HG02885 (cell line): Measurements from ENCODE around the gene SLC6A19.
"Not testable (repeated sequence)": the region's sequence is repeated elsewhere in the genome, so short reads cannot be mapped to it uniquely, and the experiment has no call there.

ENCODE experiments used
- ATAC-seq: cut with Tn5 transposase; IDR thresholded peaks from one replicate; pipeline ENCODE4 v1.9.1; 2021; ENCODE audit warnings: mild to moderate bottlenecking; ENCODE audit not compliant: unreplicated experiment, poor library complexity

Gene SLC6A19

DNA sequence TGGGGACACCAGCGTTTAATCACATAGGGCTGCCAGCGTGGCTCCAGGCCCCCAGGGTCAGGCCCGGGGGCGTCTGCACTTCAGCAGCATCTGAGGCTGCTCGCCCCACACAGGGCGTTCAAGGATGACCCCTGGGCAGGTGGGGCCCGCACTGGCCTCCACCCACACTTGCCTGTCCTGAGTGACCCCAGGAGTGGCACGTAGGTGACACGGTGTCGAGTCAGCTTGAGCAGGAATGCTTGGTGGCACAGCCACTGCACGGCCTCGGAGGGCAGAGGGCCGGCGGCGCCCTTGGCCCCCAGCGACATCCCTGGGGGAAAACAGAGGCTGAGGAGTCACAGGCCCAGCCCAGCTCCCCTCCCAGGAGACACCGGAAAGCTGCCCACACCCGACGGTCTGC, 52.8 kb downstream of the SLC6A19 start:
- ATAC-seq, result no peak

DNA sequence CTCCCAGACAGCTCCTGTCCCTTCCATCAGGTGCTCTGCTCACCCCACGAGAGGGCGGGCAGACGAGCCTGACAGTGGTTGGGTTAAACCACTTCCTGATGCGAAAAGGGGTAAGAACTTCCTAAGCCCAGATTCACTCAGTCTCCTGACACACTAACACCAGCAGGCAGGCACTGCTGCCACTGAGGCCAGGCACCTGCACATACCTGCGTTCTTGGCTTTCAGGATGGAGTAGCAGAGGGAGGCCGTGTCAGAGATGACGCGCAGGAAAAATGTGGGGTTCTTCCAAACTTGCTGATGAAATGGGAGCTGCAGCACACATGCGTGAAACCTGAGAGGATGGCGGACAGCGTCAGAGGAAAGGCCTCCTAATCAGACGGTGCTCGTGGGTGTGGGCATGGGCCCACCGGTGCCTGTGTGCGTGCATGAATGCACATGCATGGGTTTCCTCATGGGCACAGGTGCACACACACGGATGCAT, 53.7 kb downstream of the SLC6A19 start:
- ATAC-seq, result no peak

DNA sequence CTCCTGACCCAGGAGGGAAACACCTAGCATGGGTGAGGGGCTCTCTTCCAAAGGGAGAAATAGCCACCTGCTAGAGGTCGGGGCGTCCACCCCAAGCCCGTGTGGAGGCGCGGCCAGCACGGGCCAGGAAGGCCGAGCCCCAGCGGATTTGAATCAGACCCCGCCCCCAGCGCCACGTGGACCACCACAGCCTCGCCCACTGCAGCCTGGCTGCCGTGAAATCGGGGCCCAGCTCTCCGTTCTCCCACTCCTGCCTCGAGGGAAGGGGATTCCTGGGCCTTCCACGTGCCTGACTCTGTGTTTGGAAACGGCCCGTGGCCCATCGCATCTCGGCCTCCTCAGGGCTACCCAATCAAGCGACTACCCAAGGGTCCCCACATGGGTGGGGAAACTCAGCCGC, 55.4 kb downstream of the SLC6A19 start:
- no peak for ATAC-seq

DNA sequence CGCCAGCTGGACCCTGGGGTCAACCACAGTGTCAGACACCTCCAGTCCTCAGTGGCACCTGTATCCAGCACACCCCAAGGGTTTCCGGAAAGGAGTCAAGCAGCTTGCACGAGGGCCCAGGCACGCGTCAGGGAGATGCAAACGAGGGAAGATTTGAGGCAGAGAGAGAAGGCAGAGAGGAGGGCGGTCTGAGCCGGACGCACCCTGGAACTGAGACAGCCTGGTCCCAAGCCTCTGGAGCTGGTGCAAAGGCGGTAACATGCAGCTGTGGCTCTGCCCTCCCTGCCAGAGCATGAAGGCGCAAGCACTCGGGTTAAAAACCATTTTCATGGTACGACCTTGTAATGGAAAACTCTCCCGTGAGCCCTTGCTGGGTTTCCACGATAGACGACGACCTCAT, 56.0 kb downstream of the SLC6A19 start:
- ATAC-seq, result no peak

DNA sequence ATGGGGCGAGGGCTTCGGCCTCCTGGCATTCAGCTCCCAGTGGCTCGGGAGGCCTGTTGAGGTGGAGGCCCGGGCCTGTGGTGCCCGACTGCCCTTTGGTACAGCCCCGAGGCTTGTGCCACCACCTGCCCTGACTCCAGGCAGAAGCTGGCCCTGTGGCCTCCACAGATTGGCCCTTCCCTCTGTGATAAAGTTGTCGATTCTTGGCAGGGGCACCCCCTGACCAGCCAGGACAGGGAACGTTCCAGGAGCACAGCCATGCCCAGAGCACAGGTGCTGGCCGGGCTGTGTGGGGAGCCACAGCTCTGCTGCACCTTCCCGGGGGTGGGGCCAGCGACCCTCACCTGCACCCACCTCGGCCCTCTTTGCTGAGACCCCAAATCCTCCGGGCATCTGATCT, 56.4 kb downstream of the SLC6A19 start:
- ATAC-seq, result no peak

DNA sequence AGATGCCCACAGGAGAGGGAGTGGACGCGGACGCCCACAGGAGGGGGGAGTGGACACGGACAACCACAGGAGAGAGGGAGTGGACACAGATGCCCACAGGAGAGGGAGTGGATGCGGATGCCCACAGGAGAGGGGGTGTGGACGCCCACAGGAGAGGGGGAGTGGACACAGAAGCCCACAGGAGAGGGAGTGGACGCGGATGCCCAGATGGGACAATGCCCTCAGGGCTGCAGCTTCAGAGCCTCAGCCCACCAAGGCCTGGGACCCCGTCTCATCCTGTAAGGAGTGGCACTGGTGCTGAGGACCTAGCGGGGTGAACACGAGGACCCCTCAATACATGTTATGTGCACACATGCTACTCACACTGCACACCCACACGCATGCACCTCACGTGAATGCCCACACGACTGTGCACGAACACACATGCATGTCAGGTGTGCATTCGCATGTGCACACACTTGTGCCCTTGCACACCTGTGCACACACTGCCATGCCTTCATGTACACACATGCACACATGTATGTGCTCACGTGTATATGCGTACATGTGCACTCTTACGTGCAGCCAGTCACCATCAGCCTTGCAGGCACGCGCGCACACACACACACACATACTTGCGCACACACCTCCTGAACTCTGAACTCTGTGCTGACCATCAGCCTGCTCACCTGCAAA, 58.5 kb downstream of the SLC6A19 start:
- no peak for ATAC-seq

DNA sequence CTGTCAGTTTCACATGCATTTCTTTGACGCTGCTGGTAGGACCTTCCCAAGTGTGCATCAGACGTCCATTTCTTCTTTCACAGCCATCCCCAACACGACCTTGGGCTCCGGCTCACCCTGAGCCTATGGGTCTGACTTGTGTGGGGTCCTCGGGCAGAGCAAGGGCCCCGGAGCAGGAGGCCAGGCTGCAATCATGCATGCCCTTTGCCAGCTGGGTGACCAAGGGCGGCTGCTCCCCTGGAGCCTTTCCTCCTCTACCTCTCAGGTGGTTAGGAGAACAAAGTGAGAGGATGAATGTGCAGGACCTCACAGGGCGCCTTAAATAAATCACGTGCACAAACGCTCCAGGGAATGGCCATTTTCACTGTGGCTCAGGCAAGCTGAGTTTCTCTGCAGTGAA, 60.2 kb downstream of the SLC6A19 start:
- ATAC-seq, result no peak

DNA sequence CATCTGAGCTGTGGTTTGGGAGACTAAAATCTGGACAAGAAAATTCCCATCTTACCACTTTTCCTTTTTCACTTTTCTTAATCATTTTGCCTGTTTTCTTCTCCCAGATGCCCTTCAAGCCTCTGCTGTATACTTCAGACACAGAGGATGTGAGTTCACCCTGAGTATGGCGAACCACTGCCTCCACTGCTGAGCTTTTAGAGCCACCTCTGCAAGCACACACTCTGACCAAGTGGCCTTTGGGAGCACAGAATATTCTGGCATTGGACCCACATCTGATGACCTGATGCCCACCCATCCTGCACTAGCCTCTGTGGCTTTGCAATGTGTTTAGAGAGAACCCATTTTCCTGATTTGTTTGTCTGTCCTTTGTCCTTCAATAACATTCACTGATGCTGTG, 61.0 kb downstream of the SLC6A19 start:
- no peak for ATAC-seq

DNA sequence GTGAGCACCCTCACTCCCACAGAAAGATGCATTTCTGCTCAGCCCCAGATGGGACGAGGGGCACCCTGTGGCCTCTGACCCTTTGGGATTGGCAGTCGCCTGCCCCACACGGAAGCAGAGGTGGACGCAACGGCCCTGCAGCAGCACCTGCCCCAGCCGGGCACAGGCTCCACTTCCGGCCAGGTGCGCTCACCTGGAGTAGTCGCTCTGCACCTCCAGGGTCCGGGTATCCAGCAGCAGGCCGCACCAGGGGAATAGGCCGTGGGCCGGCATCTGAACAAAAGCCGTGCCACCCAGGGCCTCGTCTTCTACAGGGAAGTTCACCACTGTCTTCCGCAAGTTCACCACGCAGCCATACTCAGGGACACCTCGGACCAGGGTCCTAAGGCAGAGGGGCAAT, 62.8 kb downstream of the SLC6A19 start:
- no peak for ATAC-seq

DNA sequence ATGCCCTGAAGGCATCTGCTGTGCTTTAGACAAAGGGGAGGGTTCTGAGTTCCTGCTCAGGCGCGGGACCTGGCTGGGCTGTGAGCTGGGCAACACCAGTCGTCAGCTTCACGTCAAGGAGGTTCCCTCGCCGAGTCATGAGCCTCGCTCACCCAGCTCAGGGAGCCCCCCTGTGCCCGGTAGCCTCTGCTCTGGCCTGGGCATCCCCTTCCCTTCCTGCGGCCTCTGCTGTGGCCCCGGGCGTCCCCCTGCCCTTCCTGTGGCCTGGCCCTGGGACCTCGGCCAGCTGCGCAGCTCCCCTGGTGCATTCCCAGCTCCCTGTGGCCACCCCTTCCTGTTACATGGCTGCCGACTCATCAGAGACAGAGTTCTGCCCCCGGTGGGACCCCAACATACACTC, 63.6 kb downstream of the SLC6A19 start:
- ATAC-seq, result no peak

DNA sequence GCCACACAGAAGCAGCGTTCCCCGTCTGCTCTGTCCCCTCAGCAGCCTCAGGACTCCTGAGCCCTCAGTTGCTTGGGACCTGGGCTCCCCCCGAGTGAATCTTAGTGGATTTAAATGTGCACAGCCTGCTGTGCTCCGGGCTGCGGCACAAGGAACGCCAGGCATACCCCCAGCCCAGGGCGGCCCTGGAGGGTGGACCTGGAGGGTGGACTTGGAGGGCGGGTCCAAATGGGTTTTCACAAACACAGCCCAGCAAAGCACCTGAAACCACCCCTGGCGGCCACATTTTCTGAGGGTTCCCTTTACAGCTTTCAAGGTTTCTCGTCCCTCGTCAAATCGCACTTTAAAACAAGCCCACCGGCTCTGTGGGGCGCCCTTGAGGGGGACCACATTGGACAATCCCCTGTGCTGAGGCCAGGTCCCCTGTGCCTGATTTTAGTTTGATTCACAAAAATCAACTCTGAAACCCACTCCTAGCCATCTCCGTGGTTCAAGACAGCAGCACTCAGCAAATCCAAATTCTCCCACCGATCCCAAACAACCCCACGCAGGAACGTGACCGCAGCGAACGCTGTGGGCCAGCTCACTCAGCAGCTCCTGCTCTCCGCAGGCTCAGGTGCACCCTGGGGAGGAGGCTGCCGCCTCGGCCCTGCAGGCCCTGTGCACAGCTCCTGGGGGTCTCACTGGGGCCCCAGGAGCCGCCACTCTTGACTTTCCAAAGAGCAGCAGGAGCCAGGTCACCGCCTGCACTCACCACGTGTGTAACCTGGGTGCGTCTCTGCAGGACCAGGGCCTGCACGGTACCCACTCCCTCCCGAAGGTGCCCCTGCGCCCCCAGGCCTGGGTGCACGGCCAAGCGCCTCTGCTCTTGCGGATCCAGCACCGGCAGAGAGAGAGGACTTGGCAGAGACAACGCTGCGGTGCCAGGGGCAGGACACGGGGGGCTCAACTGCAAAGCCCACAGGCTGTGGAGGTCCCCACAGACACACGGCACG, 64.4 kb downstream of the SLC6A19 start:
- ATAC-seq, result no peak

DNA sequence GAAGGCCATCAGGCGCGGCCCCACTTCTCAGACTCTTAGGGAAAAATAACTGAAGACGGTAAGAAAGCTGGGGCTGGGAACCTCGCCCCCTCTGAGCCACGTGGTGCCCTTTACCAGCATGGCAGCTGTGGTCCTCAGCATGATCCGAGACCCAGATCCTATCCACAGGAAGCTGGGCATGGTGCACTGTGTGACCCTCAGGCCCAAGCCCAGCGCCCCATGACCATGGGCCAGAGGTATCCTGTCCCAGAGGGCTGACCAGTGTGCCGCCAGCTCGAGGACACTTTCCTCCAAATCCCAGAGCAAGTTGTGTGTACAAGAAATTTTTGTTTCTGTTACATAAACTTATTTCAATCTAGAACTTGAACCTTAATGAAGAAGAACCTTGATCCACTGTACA, 65.4 kb downstream of the SLC6A19 start:
- no peak for ATAC-seq

DNA sequence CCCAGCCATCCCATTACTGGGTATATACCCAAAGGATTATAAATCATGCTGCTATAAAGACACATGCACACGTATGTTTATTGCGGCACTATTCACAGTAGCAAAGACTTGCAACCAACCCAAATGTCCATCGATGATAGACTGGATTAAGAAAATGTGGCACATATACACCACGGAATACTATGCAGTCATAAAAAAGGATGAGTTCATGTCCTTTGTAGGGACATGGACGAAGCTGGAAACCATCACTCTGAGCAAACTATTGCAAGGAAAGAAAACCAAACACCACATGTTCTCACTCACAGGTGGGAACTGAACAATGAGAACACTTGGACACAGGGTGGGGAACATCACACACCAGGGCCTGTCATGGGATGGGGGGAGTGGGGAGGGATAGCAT, 66.1 kb downstream of the SLC6A19 start:
- not testable (repeated sequence) for ATAC-seq

DNA sequence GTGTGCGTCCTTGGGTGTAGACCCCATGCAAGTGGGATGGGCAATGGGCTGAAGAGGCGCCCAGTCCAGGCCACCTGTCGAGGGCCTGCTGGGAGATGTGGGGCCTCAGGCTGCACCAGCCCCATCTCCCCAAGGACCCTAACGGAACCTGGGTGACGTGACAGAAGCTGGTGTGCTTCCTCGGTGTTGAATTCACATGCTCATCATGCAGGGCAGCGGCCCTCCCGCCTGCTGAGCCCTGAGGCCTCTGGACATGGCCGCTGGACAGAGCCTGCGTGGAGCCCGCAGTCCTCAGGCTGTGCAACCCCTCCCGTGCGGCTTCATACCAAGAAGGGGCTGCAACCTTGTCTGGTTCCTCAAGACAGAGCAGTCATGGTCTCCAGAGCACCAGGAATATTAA, 66.7 kb downstream of the SLC6A19 start:
- no peak for ATAC-seq

DNA sequence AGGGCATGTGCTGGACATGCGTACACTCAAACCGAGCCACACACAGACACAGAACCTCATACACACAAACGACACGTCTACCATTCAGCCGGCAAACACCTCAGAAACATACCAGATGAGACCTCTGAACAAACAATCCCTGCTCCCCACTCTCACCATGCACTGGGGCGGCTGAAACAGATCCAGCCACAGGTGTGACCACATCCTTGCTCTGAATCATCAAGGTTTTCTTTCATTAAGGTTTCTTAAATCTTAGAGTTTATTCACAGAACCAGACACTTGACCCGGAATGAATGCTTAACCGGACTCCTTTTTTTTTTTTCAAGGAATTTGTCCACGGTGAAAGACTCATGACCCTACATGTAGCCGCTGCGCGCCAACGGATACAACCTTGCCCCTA, 67.3 kb downstream of the SLC6A19 start:
- no peak for ATAC-seq

DNA sequence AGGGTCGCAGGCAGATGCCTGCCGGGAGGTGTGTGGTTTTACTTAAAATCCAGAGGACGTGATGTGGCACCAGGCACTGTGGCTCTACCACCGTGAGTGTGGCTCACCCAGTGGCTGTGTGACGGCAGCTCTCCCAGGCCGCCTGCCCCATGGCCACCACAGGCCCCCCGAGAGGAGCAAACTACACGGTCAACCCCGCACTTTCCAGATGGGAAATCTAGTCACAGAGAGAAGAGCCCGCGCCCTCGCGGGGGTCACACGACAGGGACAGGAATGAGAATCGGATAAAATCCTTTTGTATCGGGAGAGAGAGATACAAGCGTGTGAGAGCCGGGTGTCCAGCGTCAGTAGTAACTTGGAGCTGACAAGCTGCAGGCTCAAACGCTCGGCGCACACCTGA, 69.0 kb downstream of the SLC6A19 start:
- ATAC-seq, result no peak

DNA sequence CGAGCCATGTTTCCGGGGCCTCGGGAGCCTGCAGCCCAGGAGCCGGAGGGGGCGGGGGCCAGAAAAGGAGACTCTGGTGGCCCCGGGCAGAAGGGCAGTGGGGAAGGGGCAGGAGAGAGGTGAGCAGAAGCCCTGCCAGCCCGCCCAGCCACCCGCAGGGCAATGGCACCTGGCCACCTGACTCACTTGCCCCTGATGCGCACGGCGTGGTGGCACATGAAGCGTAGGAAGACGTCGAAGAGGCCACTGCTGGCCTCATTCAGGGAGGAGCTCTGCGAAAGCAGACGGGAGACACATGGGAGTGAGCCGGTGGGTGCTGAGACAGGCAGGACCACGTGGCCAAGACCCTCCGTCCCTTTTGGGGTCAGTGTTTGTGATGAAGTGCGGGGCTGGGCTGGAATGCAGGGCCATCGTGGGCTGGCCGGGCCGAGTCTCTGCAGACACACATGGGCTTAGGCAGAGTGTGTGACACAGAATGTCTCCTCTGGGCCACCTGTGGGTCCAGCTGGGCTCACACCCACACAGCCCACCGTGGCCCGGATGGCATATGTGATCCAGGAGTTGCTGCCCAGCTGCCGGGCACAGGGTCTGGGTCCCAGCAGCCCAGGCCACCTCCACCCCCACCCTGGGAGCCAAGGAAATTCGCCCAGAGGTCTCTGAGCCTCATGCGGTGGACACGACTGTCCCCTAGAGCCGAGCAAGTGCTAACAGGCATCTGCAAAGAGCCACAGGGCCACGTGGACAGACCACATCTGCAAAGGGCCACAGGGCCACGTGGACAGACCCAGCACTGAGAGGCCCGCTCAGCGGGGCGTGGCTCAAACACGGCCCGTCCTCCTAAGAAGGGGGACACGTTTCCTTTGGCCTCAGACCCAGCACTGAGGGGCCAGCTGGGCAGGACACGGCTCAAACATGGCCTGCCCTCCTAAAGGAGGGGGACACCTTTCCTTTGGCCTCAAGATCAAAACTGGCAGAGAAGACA, 69.8 kb downstream of the SLC6A19 start:
- ATAC-seq, result no peak

DNA sequence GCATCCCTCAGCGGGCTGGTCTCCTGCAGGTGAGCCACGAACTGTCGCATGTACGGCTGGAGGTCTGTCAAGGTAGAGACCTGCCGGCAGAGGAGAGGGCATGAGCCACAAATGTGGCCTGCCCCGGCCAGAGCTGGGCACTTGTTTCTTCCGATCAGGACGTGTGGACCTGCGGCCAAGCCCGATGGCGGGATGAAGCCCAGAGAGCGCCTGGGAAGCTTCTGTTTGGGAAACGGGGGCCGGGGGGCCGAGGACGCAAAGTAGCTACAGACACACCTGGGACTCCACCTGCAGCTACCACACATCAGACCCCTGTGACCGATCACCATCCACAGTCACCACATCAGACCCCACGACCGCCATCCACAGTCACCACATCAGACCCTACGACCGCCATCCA, 70.8 kb downstream of the SLC6A19 start:
- ATAC-seq, result no peak

DNA sequence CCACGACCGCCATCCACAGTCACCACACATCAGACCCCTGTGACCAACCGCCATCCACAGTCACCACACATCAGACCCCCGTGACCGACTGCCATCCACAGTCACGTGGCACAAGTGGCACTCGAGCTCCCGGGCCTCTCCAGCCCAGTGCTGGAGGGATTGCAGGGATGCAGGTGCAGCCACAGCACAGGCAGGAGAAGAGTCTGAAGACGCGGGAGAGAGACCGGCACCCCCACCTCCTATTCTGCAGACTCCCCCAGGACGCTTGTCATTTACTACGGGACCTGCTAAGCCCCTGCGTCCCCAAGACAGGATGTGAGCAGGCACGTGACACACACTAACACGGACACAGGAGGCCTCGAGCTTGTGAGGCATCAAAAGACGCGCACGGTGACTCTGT, 72.3 kb downstream of the SLC6A19 start:
- ATAC-seq, result no peak

DNA sequence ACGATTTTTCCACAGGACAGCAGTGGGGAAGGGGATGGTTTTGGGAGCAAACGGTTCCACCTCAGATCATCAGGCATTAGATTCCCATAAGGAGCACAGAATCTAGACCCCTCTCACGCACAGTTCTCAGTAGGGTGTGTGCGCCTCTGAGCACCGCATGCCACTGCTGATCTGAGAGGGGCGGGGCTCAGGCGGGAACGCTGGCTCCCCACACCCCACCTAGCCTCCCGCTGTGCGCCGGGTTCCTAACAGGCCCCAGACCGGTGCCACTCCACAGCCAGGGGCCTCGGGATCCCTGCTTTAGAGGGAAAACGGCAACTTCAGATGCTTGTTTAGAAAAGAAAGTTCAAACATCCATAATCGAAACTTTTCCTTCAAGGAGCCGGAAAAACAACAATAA, 73.1 kb downstream of the SLC6A19 start:
- ATAC-seq, result no peak
